Caco-2 (cell line): ENCODE results near the gene FAAH. TPM values are rescaled to one million over a fixed set of nuclear protein-coding genes. Genes with fewer than 3 reads are reported as not detected.

Experiments
- BruUV-seq: library from RNA; stranded (reverse); fragments of 400-500 nt; replicated peaks from 2 replicates; lab custom pipeline; 2021; lab: Mats Ljungman, UMichigan
- CTCF ChIA-PET: fragments of 300-600 bp; sonication (Branson Sonifier 250); formaldehyde crosslinking; loops from one replicate; lab custom pipeline; 2022; ENCODE audit warnings: antibody characterized with exemption; lab: Charles Lee
- POLR2A ChIA-PET: fragments of 300-600 bp; sonication (Branson Sonifier 250); formaldehyde crosslinking; loops from one replicate; lab custom pipeline; 2022; ENCODE audit warnings: antibody characterized with exemption; lab: Charles Lee
- DNase-seq, 2 experiments: peaks; one replicate each; pipeline versions ENCODE4 v3.0.0 to v3.0.0-alpha.2; 2020 to 2022
- H3K27me3 ChIP-seq: replicated peaks from 2 replicates; pipeline ENCODE4 v1.6.0; 2011; ENCODE audit warnings: low read length; ENCODE audit not compliant: control insufficient read depth, insufficient read depth
- H3K36me3 ChIP-seq: 2 replicates; pipeline ENCODE4 v1.5.1; 2011; ENCODE audit warnings: low read length; ENCODE audit not compliant: control insufficient read depth, insufficient read depth
- H3K4me1 ChIP-seq: fragments of 250-450 bp; sonication (Bioruptor Pico); 2 replicates; pipeline ENCODE4 v1.5.1; 2020; ENCODE audit warnings: mild to moderate bottlenecking
- H3K4me3 ChIP-seq: 2 replicates; pipeline ENCODE4 v1.5.1; 2011; ENCODE audit warnings: low read depth, mild to moderate bottlenecking, control low read depth, low read length
- H3K9me3 ChIP-seq: fragments of 250-450 bp; sonication (Bioruptor Pico); 2 replicates; pipeline ENCODE4 v1.5.1; 2020; ENCODE audit warnings: mild to moderate bottlenecking, moderate library complexity
- H3K27ac Mint-ChIP-seq: one replicate; pipeline ENCODE4 v1.8.0; 2022; ENCODE audit warnings: mixed read lengths; ENCODE audit not compliant: unreplicated experiment
- H3K27me3 Mint-ChIP-seq: one replicate; pipeline ENCODE4 v1.8.0; 2022; ENCODE audit warnings: mixed read lengths; ENCODE audit not compliant: insufficient read depth, unreplicated experiment
- H3K36me3 Mint-ChIP-seq: one replicate; pipeline ENCODE4 v1.8.0; 2022; ENCODE audit warnings: mild to moderate bottlenecking, mixed read lengths; ENCODE audit not compliant: insufficient read depth, unreplicated experiment
- H3K4me1 Mint-ChIP-seq: one replicate; pipeline ENCODE4 v1.8.0; 2022; ENCODE audit warnings: low read depth, mixed read lengths; ENCODE audit not compliant: unreplicated experiment
- H3K4me3 Mint-ChIP-seq: one replicate; pipeline ENCODE4 v1.8.0; 2022; ENCODE audit warnings: mild to moderate bottlenecking, moderate library complexity, mixed read lengths; ENCODE audit not compliant: unreplicated experiment
- H3K9me3 Mint-ChIP-seq: one replicate; pipeline ENCODE4 v1.8.0; 2022; ENCODE audit warnings: mixed read lengths; ENCODE audit not compliant: unreplicated experiment
- CTCF ChIP-seq, 2 experiments: fragments of 200-600 bp in 1 of 2; IDR thresholded peaks; 1 replicate in 1 of 2; 2 replicates in 1 of 2; pipeline versions ENCODE4 v1.5.1 to v1.8.0; 2011 to 2022; ENCODE audit warnings: antibody characterized with exemption in 1 of 2, control low read depth in 1 of 2, inconsistent platforms in 1 of 2, low read depth in 1 of 2, low read length in 1 of 2, mild to moderate bottlenecking in 1 of 2, moderate library complexity in 1 of 2; ENCODE audit not compliant: insufficient read depth in 1 of 2, severe bottlenecking in 1 of 2, unreplicated experiment in 1 of 2
- intact Hi-C: fragments of 100-400 bp; cut with micrococcal nuclease; formaldehyde crosslinking; loops from one replicate; pipeline ENCODE4 v1.10.0; 2022; ENCODE audit not compliant: unreplicated experiment
- total RNA-seq: library from RNA; stranded (reverse); gene quantifications from 2 replicates; pipeline ENCODE4 v1.2.3, GENCODE V29; 2022

The FAAH gene
- total RNA-seq, 1 experiment from 2014 or later = 29.1 TPM

GRCh38 chr1:46418976-46419375 is 24.9 kb downstream of the FAAH start:
- intact Hi-C loops = no loop called here
- no peaks in the 10 kb centered on the region for H3K9me3 Mint-ChIP-seq
- no peaks in the 10 kb centered on the region; the same call in 1 of the 2 replicates for H3K36me3 ChIP-seq
- BruUV-seq = no TSS peak
- POLR2A ChIA-PET = no interaction called here
- no peak for DNase-seq
- H3K4me1 ChIP-seq = no peaks in the 10 kb centered on the region
- no peaks in the 10 kb centered on the region for H3K4me1 Mint-ChIP-seq
- CTCF ChIA-PET = no interaction called here
- no peak overlapping the region for H3K4me3 ChIP-seq
- H3K4me3 Mint-ChIP-seq = no peak overlapping the region
- no peaks in the 10 kb centered on the region for H3K27me3 ChIP-seq
- no peaks in the 10 kb centered on the region for H3K27me3 Mint-ChIP-seq
- no peaks in the 10 kb centered on the region for H3K9me3 ChIP-seq
- H3K36me3 Mint-ChIP-seq = no peaks in the 10 kb centered on the region
- H3K27ac Mint-ChIP-seq = no peak overlapping the region
- TF ChIP-seq CTCF (IDR thresholded peaks at IDR 0.05; ENCODE audit: insufficient read depth in 1 of 2, low read depth in 1 of 2, low read length in 1 of 2, severe bottlenecking in 1 of 2, unreplicated experiment in 1 of 2) = no peak

DNA sequence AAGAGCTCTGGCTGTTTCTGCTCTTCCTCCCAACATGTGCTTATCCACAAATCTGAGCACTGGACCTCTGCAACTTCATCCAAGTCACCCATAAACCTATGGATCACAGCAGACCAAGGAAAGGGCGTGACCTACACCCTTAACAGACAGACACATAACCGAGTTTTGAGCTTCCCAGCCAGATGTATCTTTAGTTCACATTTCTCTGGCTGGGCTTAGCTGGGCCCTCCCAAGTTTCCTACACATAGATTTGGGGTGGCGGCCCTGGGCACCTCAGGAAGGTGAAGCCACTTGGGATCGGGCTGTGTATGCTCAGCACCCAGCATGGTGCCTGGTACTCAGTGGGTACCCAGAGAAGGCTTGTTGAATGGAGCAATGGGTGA is 26.4 kb downstream of the FAAH start:
- POLR2A ChIA-PET = no interaction called here

DNA sequence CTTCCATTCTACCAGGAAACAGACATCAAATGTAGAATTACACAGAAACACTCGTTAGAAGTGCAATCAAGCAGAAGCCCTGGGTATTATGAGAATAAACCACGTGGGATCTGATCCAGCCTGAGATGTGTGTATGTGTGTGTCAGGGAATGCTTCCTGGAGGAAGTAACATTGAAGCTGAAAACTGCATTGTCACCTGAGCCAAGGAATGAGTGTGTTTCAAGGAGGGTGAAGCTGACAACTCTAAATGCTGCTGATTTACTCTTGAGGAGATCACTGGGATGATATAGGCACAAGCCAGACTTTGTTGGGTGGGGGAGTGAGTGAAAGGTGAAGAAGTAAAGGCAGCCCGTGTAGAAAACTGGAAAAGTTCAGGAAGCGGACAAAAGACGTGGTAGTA is 27.6 kb downstream of the FAAH start:
- no peak for TF ChIP-seq CTCF (IDR thresholded peaks at IDR 0.05; ENCODE audit: insufficient read depth in 1 of 2, low read depth in 1 of 2, low read length in 1 of 2, severe bottlenecking in 1 of 2, unreplicated experiment in 1 of 2)
- intact Hi-C loops = no loop called here
- ChIA-PET CTCF (interaction anchor here (0.7 kb wide), 1 partner anchor 177 kb away, joined by 4 read pairs; no protein-coding TSS in a partner anchor), POLR2A (no interaction called here)
- Histone ChIP-seq H3K4me1 (no peaks in the 10 kb centered on the region), H3K36me3 (no peaks in the 10 kb centered on the region), H3K27me3 (no peaks in the 10 kb centered on the region), H3K9me3 (no peaks in the 10 kb centered on the region), H3K4me3 (no peak overlapping the region)
- H3K9me3 Mint-ChIP-seq = no peaks in the 10 kb centered on the region
- H3K4me1 Mint-ChIP-seq = no peaks in the 10 kb centered on the region
- no peak for DNase-seq
- no peak overlapping the region for H3K27ac Mint-ChIP-seq
- H3K4me3 Mint-ChIP-seq = no peak overlapping the region
- no TSS peak for BruUV-seq
- H3K36me3 Mint-ChIP-seq = no peaks in the 10 kb centered on the region
- H3K27me3 Mint-ChIP-seq = no peaks in the 10 kb centered on the region

More for the DNA sequence above, 26.4 kb downstream of the FAAH start:
- Histone ChIP-seq H3K27me3 (no peaks in the 10 kb centered on the region), H3K4me3 (no peak overlapping the region), H3K9me3 (no peaks in the 10 kb centered on the region), H3K4me1 (no peaks in the 10 kb centered on the region), H3K36me3 (no peaks in the 10 kb centered on the region; the same call in 1 of the 2 replicates)
- Mint-ChIP-seq H3K4me1 (no peaks in the 10 kb centered on the region), H3K36me3 (no peaks in the 10 kb centered on the region), H3K4me3 (no peak overlapping the region), H3K27me3 (no peaks in the 10 kb centered on the region), H3K27ac (no peak overlapping the region), H3K9me3 (no peaks in the 10 kb centered on the region)
- DNase-seq = no peak
- intact Hi-C loops = no loop called here
- CTCF ChIA-PET = no interaction called here
- BruUV-seq = no TSS peak
- TF ChIP-seq CTCF (IDR thresholded peaks at IDR 0.05; ENCODE audit: insufficient read depth in 1 of 2, low read depth in 1 of 2, low read length in 1 of 2, severe bottlenecking in 1 of 2, unreplicated experiment in 1 of 2) = no peak
